Measurements from ENCODE around the gene ADM5.

Gene ADM5

DNA sequence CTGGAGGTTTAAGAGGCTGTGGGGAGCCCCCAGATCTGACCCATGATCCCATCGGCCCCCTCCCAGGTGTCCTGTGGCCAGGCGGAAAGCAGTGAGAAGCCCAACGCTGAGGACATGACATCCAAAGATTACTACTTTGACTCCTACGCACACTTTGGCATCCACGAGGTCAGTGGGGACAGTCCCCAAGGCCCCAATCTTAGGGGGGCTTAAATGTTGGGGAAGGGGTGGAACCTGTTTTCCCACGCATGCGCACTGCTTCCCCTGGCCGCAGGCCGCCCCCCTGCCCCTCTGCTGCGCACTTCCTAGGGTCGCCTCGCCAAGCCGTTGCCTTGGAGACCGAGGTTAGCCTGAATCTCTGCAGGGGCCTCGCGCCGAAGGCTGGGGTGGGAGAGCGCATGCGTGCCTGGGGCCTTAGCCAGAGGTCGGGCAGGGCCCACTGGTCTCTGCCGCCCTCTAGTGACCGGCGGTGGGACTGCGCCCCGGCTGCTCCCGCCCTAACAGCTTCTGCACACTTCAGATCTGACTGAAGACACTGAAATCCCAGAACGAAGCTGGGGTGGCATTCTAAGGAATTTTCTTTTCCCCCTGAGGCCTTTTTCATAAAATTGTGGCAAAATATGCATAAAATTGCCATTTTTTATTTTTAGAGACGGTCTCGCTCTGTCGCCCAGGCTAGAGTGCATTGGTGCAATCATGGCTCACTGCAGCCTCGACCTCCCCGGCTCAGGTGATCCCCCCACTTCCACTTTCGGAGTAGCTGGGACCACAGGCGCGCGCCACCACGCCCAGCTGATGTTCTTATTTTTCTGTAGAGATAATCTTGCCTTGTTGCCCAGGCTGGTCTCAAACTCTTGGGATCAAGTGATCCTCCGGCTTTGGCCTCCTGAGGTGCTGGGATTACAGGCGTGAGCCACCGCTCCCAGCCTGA lies 8.7 kb upstream of the ADM5 start:
- peak; percentile 96 to 98 for DNase-seq

DNA sequence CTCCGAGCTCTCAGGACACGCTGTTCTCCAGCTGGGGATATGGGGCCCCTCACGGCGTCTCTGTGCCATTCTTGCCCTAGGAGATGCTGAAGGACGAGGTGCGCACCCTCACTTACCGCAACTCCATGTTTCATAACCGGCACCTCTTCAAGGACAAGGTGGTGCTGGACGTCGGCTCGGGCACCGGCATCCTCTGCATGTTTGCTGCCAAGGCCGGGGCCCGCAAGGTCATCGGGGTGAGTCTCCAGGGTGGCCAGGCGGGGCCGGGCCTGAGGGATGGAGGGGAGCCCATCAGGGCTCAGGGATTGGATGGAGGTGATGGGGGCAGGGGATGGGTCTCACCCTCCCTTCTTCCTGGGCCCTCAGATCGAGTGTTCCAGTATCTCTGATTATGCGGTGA lies 7.6 kb upstream of the ADM5 start:
- DNase-seq, result no peak

DNA sequence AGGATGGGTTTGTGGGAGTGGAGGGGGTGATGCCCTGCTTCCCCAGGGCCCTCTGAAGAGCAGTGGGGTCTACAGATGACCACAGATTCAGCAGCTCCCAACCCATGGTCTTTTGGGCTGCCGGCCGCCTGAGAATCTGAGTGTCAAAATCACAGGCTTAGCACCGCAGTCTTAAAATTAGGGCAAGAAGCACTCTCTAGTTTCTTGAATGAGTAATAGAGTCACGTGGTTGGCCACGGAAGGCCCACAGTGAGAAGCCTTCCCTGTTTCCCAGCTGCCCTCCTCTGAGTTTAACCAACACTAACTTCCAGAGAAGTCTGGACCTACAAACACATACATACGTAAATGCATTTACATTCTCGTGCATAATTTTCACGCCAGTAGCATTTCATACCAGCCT lies 7.1 kb upstream of the ADM5 start:
- DNase-seq, result no peak

DNA sequence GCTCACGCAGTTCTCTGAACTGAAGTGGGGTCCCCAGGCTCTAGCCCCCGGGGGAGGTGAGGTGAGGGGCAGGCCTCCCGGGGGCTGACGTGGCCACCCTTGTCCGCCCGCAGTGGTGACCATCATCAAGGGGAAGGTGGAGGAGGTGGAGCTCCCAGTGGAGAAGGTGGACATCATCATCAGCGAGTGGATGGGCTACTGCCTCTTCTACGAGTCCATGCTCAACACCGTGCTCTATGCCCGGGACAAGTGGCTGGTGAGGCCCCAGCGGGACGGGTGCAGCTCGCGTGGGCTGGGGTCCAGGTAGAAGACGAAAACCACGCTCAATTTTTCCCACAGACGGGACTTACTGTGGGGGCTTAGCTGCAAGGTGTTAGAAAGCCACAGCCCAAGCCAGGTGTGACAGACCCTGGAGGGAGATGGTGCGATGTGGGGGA lies 5.6 kb upstream of the ADM5 start:
- DNase-seq, result no peak

DNA sequence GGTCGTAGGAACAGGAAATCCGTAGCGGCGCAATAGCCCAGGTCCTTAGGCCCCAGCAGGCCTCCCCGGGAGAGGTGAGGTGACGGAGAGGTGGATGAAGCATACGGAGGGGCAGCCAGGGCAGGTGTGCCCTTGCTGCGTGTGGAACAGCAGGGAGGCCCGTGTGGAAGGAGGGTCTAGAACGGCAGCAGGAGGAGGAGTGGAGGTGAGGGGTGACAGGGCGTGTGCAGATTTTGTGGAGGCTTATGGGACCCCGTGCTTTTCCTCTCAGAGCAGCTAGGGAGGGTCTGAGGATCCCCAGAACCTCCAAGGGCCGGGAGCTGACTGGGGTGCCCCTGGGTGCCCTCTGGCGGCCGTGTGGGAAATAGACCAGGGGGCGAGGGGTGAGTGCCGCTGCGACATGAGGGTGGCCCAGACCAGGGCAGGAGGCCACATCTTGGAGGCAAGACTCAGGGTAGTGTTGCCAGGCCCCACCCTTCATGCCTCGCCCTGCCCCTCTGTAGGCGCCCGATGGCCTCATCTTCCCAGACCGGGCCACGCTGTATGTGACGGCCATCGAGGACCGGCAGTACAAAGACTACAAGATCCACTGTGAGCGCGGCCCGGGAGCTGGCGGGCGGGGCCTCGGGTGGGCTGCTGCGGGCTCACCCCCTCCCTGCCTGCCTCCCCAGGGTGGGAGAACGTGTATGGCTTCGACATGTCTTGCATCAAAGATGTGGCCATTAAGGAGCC lies 5.0 kb upstream of the ADM5 start:
- peak; percentile 47 to 58 for DNase-seq

DNA sequence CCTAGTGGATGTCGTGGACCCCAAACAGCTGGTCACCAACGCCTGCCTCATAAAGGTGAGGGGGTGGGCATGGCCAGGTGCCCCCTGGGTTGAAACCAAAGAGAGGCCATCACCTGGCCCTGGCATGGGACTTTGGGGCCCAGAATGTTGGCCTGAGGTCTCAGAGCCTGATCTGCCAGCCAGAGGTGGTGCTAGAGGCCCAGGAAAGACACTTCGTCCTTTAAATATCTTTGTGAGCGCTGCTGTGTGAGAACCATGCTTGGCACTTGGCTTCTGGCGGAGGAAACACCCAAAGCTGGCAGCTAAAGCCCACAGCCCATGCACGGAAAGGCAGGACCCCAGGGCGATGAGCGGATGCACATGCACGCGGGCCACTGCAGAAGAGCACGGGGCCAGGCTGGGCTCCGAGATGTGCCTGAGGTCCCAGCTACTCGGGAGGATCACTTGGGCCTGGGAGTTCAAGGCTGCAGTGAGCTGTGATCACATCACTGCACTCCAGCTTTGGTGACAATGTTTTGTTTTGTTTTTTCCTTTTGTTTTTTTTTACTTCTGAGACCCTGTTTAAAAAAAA lies 4.3 kb upstream of the ADM5 start:
- DNase-seq, result no peak

DNA sequence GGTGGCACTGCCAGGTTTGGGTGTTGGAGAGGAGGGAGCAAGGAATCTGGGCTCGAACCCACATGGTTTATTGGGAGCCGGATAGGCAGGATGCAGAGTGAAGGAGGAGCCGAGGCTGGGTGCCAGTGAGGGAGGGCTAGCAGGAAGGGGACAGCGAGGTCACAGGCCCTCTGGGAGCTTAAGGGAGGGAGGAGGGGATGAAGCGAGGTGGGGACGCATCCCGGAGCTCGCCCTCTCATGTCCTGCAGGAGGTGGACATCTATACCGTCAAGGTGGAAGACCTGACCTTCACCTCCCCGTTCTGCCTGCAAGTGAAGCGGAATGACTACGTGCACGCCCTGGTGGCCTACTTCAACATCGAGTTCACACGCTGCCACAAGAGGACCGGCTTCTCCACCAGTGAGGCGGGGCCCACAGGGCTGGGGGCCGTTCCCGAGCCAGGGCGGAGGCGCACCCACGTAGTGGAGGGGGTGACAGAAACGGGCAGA lies 3.5 kb upstream of the ADM5 start:
- DNase-seq, result no peak

DNA sequence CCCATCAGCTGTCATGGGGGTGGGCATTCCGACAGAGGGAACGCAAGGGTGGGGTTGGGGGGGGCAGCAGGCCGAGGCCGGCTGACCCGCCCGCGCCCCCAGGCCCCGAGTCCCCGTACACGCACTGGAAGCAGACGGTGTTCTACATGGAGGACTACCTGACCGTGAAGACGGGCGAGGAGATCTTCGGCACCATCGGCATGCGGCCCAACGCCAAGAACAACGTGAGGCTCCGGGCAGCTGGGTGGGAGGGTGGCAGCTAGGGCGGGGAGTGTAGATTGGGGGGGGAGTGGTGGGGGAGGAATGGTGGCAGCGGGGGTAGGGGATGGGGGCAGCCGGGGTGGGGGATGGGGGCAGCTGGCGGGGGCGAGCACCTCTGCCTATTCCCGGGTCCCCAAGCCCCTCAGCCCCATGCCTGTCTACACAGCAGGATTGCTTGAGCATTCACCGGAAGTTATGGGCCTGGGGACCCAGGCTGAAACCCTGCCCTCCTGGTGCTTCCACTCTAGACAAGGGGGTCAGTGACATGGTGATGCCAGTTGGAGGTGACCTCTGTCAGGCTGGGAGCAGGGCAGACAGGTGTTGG lies 2.8 kb upstream of the ADM5 start:
- no peak for DNase-seq

DNA sequence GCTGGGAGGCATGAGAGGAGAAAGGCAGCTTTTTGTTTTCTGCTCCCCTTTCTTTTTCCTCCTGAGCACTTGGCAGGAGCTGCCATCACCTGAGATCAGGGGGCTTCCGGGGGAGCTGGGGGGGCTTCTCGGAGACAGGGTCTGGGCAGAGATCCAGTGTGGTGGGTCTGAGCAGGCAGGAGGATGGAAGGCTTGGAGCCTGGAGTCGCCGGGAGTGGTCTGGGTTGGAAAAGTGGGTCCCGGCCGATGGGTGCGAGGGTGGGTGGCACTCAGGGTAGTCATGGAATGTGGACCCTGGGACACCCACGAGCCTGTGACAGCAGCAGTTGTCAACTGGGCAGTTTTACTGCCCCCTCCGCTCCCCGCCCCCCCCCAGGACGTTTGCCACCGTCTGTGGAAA lies 2.2 kb upstream of the ADM5 start:
- DNase-seq, result no peak

DNA sequence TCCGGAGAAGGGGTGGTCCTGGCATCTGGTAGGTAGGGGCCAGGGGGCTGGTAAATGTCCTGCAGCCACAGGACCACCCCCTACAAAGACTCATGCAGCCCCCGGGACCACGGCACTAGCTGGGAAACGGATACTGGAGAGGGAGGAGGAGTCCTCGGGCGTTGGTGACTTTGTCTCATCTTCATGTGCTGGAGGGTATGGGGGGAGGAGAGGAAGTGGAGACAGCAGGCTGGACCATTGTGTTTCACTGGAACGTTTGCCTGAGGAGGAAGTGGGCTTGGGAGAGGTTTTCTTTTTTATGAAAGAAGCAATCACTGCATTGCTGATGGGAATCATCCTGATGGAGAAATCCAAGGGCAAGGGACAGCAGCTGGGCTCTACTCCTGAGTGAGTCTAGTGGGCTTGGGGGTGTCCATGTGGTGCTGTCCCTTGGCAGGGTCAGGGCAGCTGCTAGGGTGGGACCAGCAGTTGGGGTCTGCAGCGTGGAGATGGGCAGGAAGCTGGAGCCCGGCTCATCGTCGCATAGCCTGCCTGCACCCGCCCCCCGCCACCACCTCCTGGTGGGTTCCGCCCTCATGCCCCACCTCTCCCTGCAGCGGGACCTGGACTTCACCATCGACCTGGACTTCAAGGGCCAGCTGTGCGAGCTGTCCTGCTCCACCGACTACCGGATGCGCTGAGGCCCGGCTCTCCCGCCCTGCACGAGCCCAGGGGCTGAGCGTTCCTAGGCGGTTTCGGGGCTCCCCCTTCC lies 1.7 kb upstream of the ADM5 start:
- DNase-seq, result no peak

DNA sequence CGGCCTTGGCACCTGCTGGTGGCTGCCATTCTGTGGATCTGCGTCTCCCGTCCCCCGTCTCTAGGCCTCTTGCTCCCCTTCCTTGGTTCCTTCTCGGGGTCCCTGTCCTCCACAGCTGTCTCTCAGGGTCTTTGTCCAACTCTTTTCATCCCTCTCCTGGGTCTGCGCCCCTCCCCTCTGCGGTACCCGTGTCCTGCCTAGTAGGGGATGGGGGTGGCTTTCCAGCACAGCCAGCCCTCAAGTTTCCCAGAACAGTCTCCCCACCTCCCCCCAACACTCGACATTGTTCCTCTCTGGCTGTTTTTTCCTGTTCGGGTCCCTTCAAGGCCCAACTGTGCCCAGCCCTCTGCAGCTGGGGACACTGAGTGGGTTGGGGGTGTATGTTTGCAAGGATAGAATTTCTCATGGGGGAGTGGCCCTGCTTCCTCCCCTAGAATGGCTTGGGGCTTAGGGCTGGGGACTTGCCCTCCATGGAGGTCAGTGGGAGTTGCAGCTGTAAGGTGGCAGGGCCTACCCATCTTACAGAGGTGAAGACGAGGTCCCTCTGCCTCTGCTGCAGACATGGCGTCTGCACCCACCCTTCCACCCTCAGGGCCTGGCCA lies 762 bp upstream of the ADM5 start:
- peak in 1 of 2 experiments; percentile 36 for DNase-seq

DNA sequence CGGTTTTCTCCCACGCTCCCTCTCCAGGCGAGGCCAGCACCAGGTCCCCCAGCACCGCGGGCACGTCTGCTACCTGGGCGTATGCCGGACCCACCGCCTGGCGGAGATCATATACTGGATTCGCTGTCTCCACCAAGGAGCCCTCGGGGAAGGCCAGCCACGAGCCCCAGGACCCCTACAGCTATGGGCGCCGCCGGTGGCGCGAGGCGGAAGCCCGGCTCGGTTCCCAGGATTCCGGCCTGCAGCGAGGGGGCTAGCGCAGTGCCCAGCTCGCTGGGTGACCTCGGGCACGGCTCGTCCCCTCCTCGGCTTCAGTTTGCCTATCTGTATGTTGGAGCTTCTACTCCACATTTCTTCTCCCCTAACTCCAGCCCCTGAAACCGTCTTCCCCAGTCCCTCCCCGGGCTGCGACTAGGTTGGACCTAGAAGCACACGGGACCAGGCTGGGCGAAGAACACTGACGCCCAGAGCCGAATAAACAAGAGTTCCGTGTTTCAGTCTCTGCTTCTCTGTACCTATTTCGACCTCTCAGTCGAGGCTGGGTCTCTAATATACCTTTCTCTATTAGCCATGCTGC lies 773 bp downstream of the ADM5 start:
- peak in 1 of 2 experiments; percentile 37 for DNase-seq

DNA sequence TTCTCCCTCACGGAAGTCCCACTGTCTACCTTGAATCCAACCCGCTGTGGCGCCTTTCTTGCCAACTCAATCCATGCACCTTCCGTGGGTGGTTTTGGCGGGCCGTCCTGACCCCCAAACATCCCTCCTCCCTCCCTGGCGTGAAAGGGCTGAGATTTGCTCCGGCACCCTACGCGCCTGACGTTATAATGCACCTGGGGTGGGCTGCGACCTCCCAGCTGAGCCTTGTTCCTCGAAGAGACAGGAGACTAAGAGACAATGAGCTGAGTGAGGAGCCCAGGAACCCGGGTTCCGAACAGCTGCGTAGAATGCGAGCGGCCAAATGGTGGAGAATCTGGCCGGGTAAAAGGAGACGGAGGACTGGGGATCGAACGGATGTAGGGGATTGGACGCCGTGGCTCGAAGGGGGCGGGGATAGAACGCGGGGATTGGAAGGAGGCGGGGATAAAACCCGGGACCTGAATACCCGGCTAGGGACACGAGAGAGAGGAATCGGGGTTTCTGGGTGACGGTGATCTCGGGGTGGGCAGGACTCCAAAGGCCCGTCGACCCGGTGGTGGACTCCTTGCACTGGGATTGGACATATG lies 1.4 kb downstream of the ADM5 start, which contains the start of gene CPT1C:
CPT1C (plus strand) TSS at position 461 of the 587 bp plus-strand sequence. CDS start 1,137 bp downstream, outside the sequence.
- DNase-seq, result peak; percentile 78 to 80

DNA sequence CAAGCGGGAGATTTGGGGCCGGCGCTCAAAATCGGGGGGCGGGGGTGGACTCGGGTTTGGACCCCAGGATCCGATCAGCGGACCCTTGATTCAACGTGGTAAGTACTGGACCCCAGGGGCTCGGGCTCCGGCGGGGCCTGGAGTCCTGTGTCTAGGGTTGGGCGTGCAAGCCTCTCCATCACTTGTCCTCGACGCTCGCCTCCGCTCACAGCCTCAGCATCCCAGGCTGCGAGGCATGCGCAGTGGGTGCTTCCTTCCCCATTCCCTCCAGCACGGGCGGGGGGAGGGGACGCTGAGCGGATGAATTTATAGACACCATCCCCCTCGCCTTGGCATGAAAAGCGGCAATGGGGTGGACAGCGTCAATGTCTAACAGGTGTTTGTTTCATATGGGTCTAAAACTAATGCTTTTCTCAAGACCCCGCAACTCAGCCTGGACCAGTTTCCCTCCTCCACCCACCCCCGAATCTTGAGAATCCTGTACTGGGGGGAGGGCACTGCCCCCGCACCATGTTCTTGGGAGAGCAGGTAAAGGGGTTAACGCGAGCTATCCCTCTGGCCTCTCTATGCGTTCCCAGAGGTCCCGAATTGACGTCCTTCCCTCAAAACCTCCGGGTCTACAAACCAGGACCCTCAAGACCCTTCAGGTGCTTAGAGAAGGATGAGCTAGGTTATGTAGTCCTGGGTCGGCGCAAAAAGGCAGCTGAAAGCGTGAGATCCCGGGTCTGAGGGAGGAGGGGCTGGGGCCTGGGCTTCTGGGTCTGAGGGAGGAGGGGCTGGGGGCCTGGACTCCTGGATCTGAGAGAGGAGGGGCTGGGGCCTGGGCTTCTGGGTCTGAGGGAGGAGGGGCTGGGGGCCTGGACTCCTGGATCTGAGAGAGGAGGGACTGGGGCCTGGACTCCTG lies 2.1 kb downstream of the ADM5 start:
- DNase-seq, result peak; percentile 69 to 70

DNA sequence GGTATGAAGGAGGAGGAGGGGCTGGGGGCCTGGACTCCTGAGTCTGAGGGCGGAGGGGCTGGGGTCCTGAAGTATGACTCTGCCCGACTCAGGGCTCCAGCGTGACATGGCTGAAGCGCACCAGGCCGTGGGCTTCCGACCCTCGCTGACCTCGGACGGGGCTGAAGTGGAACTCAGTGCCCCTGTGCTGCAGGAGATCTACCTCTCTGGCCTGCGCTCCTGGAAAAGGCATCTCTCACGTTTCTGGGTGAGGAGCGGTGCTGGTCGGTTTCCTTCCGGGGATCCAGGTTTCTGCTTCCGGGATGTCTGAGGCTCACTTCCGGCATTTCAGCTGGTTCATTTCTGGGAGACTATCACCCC lies 2.7 kb downstream of the ADM5 start:
- no peak for DNase-seq

DNA sequence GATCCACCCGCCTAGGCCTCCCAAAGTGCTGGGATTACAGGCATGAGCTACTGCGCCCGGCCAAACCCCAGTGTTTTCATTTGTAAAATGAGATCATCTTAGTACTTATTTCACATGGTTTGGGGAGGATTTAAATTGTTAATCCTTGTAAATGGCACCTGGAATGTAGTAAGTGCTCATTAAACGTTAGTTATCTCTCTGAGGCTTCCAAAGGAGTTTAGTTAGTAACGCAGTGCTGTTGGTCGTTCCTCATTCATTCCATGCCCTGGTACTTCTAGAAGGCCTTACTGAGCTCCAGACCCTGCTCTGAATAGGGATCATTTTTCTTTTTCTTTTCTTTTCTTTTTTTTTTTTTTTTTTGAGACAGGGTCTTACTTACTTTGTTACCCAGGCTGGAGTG lies 6.7 kb downstream of the ADM5 start:
- DNase-seq, result no peak

DNA sequence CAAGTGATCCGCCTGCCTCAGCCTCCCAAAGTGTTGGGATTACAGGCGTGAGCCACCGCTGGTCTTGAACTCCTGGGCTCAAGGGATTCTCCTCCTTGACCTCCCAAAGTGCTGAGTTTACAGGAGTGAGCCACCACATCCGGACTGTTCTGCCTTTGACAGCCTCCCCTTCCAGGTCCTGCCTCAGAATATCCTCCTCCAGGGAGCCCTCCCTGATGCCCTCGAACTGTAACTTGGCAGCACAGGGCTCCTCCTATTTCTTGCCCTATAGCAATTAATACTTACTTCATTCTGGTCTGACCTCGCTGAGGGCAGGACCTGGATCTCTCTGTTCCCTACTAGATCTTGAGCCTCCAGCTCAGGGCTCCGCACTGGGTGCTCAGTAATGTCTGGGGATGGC lies 7.5 kb downstream of the ADM5 start:
- no peak for DNase-seq

DNA sequence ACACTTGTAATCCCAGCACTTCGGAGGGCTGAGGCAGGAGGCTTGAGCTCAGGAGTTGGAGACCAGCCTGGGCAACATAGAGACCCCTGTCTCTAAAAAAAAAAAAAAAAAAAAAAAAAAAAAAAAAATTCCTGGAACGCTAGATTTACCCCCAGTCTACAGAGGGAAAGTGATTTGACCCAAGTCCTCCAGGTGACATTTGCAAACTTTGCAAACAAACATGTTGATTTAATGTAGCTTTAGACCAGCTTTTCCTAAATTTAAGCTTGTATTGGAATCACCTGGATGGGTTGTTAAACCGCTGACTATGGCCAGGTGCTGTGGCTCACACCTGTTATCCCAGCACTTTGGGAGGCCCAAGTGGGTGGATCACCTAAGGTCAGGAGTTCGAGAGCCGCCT lies 10.0 kb downstream of the ADM5 start:
- no peak for DNase-seq

DNA sequence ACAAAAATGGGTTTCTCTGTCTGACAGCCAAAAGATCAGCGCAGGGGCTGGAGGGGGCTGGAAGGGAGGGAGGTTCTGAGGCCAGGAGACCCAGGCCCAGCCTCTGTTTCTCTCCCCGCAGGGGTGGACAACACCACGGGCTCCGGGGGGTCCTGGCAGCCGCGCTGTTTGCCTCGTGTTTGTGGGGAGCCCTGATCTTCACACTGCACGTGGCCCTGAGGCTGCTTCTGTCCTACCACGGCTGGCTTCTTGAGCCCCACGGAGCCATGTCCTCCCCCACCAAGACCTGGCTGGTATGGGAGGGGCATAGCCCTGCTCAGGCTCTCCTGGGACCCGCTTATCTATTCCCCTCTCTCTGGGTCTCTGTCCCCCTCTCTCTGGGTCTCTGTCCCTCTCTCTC lies 11.2 kb downstream of the ADM5 start:
- no peak for DNase-seq

DNA sequence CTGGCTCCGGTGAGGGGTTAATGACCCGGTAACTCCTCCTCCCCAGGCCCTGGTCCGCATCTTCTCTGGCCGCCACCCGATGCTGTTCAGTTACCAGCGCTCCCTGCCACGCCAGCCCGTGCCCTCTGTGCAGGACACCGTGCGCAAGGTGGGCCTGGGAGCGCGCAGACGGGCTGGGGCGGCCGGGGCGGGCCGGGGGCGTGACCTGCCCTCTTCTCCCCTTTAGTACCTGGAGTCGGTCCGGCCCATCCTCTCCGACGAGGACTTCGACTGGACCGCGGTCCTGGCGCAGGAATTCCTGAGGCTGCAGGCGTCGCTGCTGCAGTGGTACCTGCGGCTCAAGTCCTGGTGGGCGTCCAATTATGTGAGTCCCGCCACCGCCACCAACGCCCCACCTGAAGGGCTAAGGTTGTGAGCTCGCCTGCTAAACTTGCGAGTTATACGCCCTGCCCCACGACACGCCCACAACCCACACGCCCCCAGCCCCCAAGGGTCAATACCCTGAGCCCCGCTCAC lies 11.9 kb downstream of the ADM5 start:
- DNase-seq, result no peak

Data from activated T-cell treated with anti-CD3 and anti-CD28 coated beads, Interleukin-2, amount 50 U/mL, for 48 hours (primary cell).